A549 (cell line): ENCODE results near the gene DNAJB12. TPM values are rescaled to one million over a fixed set of nuclear protein-coding genes. Genes with fewer than 3 reads are reported as not detected.
A peak's percentile ranks its signal among the peaks of the same experiment; 100 is the strongest.

Experiments
- ATAC-seq, 2 experiments: fragments of 200-7000 bp in 1 of 2; fragments of >200 bp in 1 of 2; cut with Nextera tagmentation in 1 of 2; cut with Tn5 transposase in 1 of 2; 3 replicates each; pipeline versions ENCODE4 v1.8.0 to v1.9.1; 2018 to 2020; ENCODE audit warnings: mild to moderate bottlenecking in 1 of 2, moderate library complexity in 1 of 2
- CTCF ChIA-PET: fragments of 300-600 bp; sonication (Branson Sonifier 250); formaldehyde crosslinking; extraction: SDS; loops from one replicate; lab custom pipeline; 2021; ENCODE audit warnings: antibody characterized with exemption, inconsistent platforms; lab: Yijun Ruan, JAX
- POLR2A ChIA-PET: fragments of 350-600 bp; formaldehyde crosslinking; extraction: SDS; loops from one replicate; lab custom pipeline; 2021; ENCODE audit warnings: antibody characterized with exemption, inconsistent platforms; lab: Yijun Ruan, JAX
- DNase-seq, 2 experiments: peaks; one replicate each; pipeline versions ENCODE4 v3.0.0 to v3.0.0-alpha.2; 2011 to 2016; ENCODE audit warnings: low read depth in 1 of 2, low spot score in 1 of 2
- FAIRE-seq: peaks from 2 replicates; lab custom pipeline; 2011; peaks lifted over from hg19 to GRCh38; lab: Jason Lieb, UNC
- H3K27ac ChIP-seq, 2 experiments: fragments of >200 bp; sonication (Bioruptor Twin); formaldehyde crosslinking; 3 replicates each; pipeline ENCODE4 v1.5.1; 2016 to 2017
- H3K4me1 ChIP-seq: fragments of >200 bp; sonication (Bioruptor Twin); formaldehyde crosslinking; 3 replicates; pipeline ENCODE4 v1.6.1; 2016
- H3K4me2 ChIP-seq: fragments of >200 bp; sonication (Bioruptor Twin); formaldehyde crosslinking; 3 replicates; pipeline ENCODE4 v1.6.1; 2016
- H3K4me3 ChIP-seq: fragments of >200 bp; sonication (Bioruptor Twin); formaldehyde crosslinking; 3 replicates; pipeline ENCODE4 v1.5.1; 2016
- H3K9me3 ChIP-seq: fragments of >200 bp; sonication (Bioruptor Twin); formaldehyde crosslinking; 3 replicates; pipeline ENCODE4 v1.6.1; 2016
- CHD2 ChIP-seq: fragments of 150-350 bp; IDR thresholded peaks from 2 replicates; pipeline ENCODE4 v1.6.1; 2014; ENCODE audit warnings: low read length; ENCODE audit not compliant: partially characterized antibody
- CHD4 ChIP-seq: fragments of 200-600 bp; sonication (generic); IDR thresholded peaks from 2 replicates; pipeline ENCODE4 v1.6.1; 2016; ENCODE audit warnings: antibody characterized with exemption, mild to moderate bottlenecking, borderline replicate concordance
- EHMT2 ChIP-seq: fragments of 200-600 bp; sonication (generic); IDR thresholded peaks from 2 replicates; pipeline ENCODE4 v1.6.1; 2016; ENCODE audit warnings: antibody characterized with exemption, low read depth, mild to moderate bottlenecking, moderate library complexity
- ESRRA ChIP-seq: fragments of 150-350 bp; IDR thresholded peaks from 2 replicates; pipeline ENCODE4 v1.6.1; 2014; ENCODE audit warnings: mild to moderate bottlenecking, low read length, borderline replicate concordance
- FOSL2 ChIP-seq, 2 experiments: fragments of 450-650 bp in 1 of 2; fragments of >200 bp in 1 of 2; sonication (Bioruptor Twin) in 1 of 2; formaldehyde crosslinking; IDR thresholded peaks; 2 replicates each; pipeline versions ENCODE4 v1.5.0 to v1.6.1; 2016 to 2020; ENCODE audit warnings: mild to moderate bottlenecking in 1 of 2, moderate library complexity in 1 of 2
- GATA3 ChIP-seq: IDR thresholded peaks from 2 replicates; pipeline ENCODE4 v1.6.1; 2012; ENCODE audit warnings: borderline replicate concordance
- HEYL ChIP-seq: fragments of 250-450 bp; sonication (Bioruptor Pico); IDR thresholded peaks from 2 replicates; pipeline ENCODE4 v1.8.0; 2021; ENCODE audit warnings: mild to moderate bottlenecking, moderate library complexity
- KDM1A ChIP-seq: fragments of 200-600 bp; sonication (generic); IDR thresholded peaks from 2 replicates; pipeline ENCODE4 v1.6.1; 2016; ENCODE audit warnings: low read depth, mild to moderate bottlenecking
- RARB ChIP-seq: fragments of 250-450 bp; sonication (Bioruptor Pico); IDR thresholded peaks from 2 replicates; pipeline ENCODE4 v1.8.0; 2021; ENCODE audit warnings: mild to moderate bottlenecking, moderate library complexity
- RFX5 ChIP-seq: fragments of 450-650 bp; IDR thresholded peaks from 2 replicates; pipeline ENCODE4 v1.7.1; 2014; ENCODE audit warnings: antibody characterized with exemption, mild to moderate bottlenecking, moderate library complexity
- ZC3H11A ChIP-seq: fragments of 450-650 bp; IDR thresholded peaks from 2 replicates; pipeline ENCODE4 v1.6.1; 2014; ENCODE audit warnings: antibody characterized with exemption, mild to moderate bottlenecking
- ZSCAN20 ChIP-seq: fragments of 250-450 bp; sonication (Bioruptor Pico); IDR thresholded peaks from 2 replicates; pipeline ENCODE4 v1.8.0; 2022; ENCODE audit warnings: mild to moderate bottlenecking, moderate library complexity
- WGBS: methylation state at CpG from one replicate; pipeline ENCODE4 v1.1.6; 2017; ENCODE audit errors: missing lambda C conversion rate; 5-methylcytosine and 5-hydroxymethylcytosine counted together
- polyA plus RNA-seq, 4 experiments: library from polyadenylated mRNA; depleted of rRNA in 3 of 4; stranded (reverse); fragments of >200 nt; fragmentation: RNase III in 1 of 4; extraction: RNeasy Plus Mini Kit Qiagen cat#74134 plus additional on column Dnase treatment in 1 of 4; gene quantifications; 2 replicates in 3 of 4; 3 replicates in 1 of 4; pipeline ENCODE4 v1.2.3, GENCODE V29; 2011 to 2017
- small RNA-seq, 6 experiments: library from RNA; depleted of rRNA; stranded (forward); fragments of <200 nt; gene quantifications; one replicate each; pipeline ENCODE3, GENCODE V24; 2012
- TF ChIP-seq, protein P1 (sequence below): fragments of 450-650 bp; IDR thresholded peaks from 2 replicates; pipeline ENCODE4 v1.6.1; 2014; ENCODE audit warnings: antibody characterized with exemption
- TF ChIP-seq, protein P2 (sequence below): fragments of >200 bp; sonication (Bioruptor Twin); formaldehyde crosslinking; IDR thresholded peaks from 3 replicates; pipeline ENCODE4 v1.5.1; 2016
- TF ChIP-seq, protein P3 (sequence below): fragments of >200 bp; sonication (Bioruptor Twin); formaldehyde crosslinking; IDR thresholded peaks from 2 replicates; pipeline ENCODE4 v1.6.1; 2016

Gene DNAJB12
- polyA plus RNA-seq, 2 of the 4 experiments (the other 2 are of a cell fraction) = 21.5 to 26.7 TPM

DNA sequence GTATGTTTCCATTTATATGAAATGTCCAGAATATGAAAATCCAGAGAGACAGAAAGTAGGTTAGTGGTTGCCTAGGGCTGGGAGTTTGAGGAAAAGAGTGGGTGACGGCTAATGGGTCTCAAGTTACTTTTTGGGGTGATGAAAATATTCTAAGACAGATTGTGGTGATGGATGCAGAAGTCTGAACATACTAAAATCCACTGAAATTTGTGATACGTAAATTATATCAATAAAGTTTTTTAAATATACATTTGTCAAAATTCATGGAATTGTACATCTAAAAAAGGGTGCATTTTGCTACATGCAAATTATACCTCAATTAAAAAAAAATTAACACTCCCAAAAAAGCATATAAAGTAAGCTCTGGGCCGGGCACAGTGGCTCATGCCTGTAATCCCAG lies 71.6 kb downstream of the DNAJB12 start:
- no peak overlapping the region for H3K4me3 ChIP-seq
- no peak overlapping the region for H3K4me2 ChIP-seq
- H3K4me1 ChIP-seq = peaks cover 40% of the 10 kb centered on the region
- TF ChIP-seq FOSL2 (IDR thresholded peaks at IDR 0.05) (no peak), FOSL2 (CRISPR knock-in tag; IDR thresholded peaks at IDR 0.05) (no peak), RARB (CRISPR knock-in tag) (no peak), EHMT2 (no peak), HEYL (CRISPR knock-in tag) (no peak), ESRRA (no peak), ZSCAN20 (CRISPR knock-in tag) (no peak), GATA3 (no peak), CHD4 (no peak), ZC3H11A (no peak), CHD2 (no peak), KDM1A (no peak), RFX5 (no peak)
- TF ChIP-seq, protein P1, sequence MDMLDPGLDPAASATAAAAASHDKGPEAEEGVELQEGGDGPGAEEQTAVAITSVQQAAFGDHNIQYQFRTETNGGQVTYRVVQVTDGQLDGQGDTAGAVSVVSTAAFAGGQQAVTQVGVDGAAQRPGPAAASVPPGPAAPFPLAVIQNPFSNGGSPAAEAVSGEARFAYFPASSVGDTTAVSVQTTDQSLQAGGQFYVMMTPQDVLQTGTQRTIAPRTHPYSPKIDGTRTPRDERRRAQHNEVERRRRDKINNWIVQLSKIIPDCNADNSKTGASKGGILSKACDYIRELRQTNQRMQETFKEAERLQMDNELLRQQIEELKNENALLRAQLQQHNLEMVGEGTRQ = no peak
- TF ChIP-seq, protein P2, sequence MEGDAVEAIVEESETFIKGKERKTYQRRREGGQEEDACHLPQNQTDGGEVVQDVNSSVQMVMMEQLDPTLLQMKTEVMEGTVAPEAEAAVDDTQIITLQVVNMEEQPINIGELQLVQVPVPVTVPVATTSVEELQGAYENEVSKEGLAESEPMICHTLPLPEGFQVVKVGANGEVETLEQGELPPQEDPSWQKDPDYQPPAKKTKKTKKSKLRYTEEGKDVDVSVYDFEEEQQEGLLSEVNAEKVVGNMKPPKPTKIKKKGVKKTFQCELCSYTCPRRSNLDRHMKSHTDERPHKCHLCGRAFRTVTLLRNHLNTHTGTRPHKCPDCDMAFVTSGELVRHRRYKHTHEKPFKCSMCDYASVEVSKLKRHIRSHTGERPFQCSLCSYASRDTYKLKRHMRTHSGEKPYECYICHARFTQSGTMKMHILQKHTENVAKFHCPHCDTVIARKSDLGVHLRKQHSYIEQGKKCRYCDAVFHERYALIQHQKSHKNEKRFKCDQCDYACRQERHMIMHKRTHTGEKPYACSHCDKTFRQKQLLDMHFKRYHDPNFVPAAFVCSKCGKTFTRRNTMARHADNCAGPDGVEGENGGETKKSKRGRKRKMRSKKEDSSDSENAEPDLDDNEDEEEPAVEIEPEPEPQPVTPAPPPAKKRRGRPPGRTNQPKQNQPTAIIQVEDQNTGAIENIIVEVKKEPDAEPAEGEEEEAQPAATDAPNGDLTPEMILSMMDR = no peak
- TF ChIP-seq, protein P3, sequence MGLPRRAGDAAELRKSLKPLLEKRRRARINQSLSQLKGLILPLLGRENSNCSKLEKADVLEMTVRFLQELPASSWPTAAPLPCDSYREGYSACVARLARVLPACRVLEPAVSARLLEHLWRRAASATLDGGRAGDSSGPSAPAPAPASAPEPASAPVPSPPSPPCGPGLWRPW = no peak
- H3K27ac ChIP-seq = peak overlapping the region in 1 of 2 experiments; percentile 24; a peak in 1 of 6 replicates
- CTCF ChIA-PET = interaction anchor here (0.6 to 5.5 kb wide), 6 partner anchors 9 to 54 kb away, joined by 3 to 40 read pairs (median 4); partner anchors contain the start of gene DDIT4
- H3K9me3 ChIP-seq = no peaks in the 10 kb centered on the region
- FAIRE-seq (no peak), ATAC-seq (no peak), DNase-seq (no peak)
- POLR2A ChIA-PET = interaction anchor here (0.6 to 4.7 kb wide), 3 partner anchors 10 to 40 kb away, joined by 4 to 23 read pairs (median 18); partner anchors contain the start of gene DDIT4
- 74% methylated on average over 3 of the region's 3 CpGs for WGBS

Small RNA genes lying within 50 kb of the gene (small RNA-seq; reads per million reads assigned to genes)
- gene RNU6-805P = 0 reads per million in 6 experiments

Other genes with a start within 250 kb of the DNAJB12 start
- gene ANAPC16, start 138.9 kb downstream of the DNAJB12 start, polyA plus RNA-seq (2011; rRNA removed) = 136 and 165 TPM in 2 replicates
- gene ANAPC16, start 138.9 kb downstream of the DNAJB12 start, polyA plus RNA-seq (2017; fragmentation: RNase III; extraction: RNeasy Plus Mini Kit Qiagen cat#74134 plus additional on column Dnase treatment) = 75.1 to 86.1 TPM (median 79.8 TPM) in 3 replicates
- 82.3 and 83.7 TPM in 2 replicates for gene ASCC1, start 138.6 kb downstream of the DNAJB12 start, polyA plus RNA-seq (2011; rRNA removed)
- 56.2 to 58.9 TPM (median 56.5 TPM) in 3 replicates for gene ASCC1, start 138.6 kb downstream of the DNAJB12 start, polyA plus RNA-seq (2017; fragmentation: RNase III; extraction: RNeasy Plus Mini Kit Qiagen cat#74134 plus additional on column Dnase treatment)
- gene DDIT4, start 81.0 kb downstream of the DNAJB12 start, polyA plus RNA-seq (2011; rRNA removed) = 329 and 392 TPM in 2 replicates
- gene DDIT4, start 81.0 kb downstream of the DNAJB12 start, polyA plus RNA-seq (2017; fragmentation: RNase III; extraction: RNeasy Plus Mini Kit Qiagen cat#74134 plus additional on column Dnase treatment) = 188 to 239 TPM (median 238 TPM) in 3 replicates